HG03565 (cell line): Measurements from ENCODE around the gene PIK3AP1.
"Not testable (repeated sequence)": the region's sequence is repeated elsewhere in the genome, so short reads cannot be mapped to it uniquely, and the experiment has no call there.

Source experiments
- ATAC-seq: cut with Tn5 transposase; IDR thresholded peaks from one replicate; pipeline ENCODE4 v1.9.1; 2021; ENCODE audit warnings: mild to moderate bottlenecking, moderate library complexity; ENCODE audit not compliant: unreplicated experiment

Gene PIK3AP1

DNA sequence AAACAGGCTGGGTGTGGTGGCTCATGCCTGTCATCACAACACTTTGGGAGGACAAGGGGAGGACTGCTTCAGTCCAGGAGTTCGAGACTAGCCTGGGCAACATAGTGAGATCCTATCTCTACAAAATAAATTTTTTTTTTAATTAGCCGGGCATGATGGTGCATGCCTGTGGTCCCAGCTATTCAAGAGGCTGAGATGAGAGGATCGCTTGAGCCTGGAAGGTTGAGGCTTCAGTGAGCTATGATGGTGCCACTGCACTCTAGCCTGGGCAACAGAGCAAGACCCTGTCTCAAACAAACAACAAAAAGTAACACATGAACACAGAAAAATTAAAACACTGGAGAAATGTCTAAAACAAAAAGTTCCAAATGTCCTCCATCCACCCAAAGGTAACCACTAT is 22.9 kb downstream of the PIK3AP1 start:
- no peak for ATAC-seq

DNA sequence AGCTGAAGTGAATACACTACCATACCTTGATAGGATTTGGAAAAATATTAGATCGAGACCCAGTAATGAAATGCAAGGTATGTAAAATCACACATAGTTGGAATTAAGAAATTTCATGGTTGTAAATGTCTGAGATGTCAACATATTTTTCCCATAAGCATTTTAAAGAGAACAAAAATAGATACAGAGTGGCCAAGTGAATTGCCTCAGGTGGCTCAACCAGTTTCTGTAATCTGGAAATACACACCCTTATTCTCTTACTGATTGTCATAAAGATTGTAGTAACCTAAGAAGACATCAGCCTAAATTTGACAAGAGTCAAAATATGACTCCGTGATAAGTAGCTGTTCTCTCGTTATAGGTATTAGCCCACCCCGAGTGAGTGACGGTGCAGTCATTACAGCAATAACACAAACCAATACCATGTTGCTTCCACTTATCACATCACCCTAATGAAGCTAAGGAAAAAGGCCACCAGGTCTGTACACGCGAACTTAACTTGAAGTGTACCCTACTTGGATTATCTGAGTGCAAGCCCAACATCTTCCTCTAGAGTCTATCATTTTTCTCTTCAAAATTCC is 23.4 kb downstream of the PIK3AP1 start:
- ATAC-seq: no peak

GRCh38 chr10:96695975-96696634 is 24.2 kb downstream of the PIK3AP1 start:
- no peak for ATAC-seq

DNA sequence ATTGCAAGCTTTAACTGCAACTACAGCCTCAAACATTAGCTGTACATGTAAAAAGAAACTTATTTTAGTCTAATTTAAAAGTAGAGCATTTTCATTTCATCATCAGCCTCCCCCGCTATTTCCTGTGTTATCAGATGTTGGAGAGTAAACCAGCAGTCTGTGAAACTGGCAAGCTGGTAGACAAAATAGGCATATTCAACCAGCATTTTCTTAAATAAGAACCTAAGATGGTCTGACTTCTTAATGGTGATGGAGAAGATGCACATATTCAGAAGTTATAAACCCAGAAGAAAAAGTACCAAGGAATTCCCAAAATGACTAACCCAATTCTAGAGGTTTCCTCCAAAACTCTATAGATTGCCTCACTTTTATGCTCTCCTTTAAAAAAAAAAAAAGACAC is 24.9 kb downstream of the PIK3AP1 start:
- ATAC-seq: no peak

DNA sequence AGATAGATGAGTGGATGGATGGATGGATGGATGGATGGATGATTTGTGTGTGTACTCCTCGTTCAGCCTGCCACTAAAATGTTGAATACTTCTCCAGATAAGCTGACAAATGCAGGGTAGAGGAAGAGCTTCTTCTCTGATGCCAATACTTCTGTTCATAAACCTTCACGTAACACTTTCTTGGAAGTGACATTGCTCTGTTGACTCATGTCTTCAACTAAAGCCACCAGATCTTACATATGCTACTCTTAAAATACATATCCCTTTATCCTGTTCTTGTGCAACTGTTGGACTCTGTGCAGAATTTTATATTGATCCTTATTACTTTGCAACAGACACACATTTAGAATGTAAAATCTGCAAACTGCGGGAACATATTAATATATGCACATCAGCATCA is 26.9 kb downstream of the PIK3AP1 start:
- no peak for ATAC-seq

GRCh38 chr10:96692427-96692826 is 27.9 kb downstream of the PIK3AP1 start:
- no peak for ATAC-seq

- no peak for ATAC-seq
Observed at GRCh38 chr10:96691761-96692160, 28.6 kb downstream of the PIK3AP1 start.

- no peak for ATAC-seq
Observed at GRCh38 chr10:96690755-96691730, 29.3 kb downstream of the PIK3AP1 start.

- ATAC-seq: no peak
Observed at GRCh38 chr10:96688789-96689188, 31.5 kb downstream of the PIK3AP1 start.

GRCh38 chr10:96687317-96688012 is 32.8 kb downstream of the PIK3AP1 start:
- ATAC-seq: no peak

- ATAC-seq: no peak
Observed at GRCh38 chr10:96686514-96686913, 33.8 kb downstream of the PIK3AP1 start.

GRCh38 chr10:96685306-96685705 is 35.0 kb downstream of the PIK3AP1 start:
- ATAC-seq: no peak

GRCh38 chr10:96684826-96685225 is 35.5 kb downstream of the PIK3AP1 start:
- no peak for ATAC-seq

- no peak for ATAC-seq
Observed at GRCh38 chr10:96683710-96684109, 36.6 kb downstream of the PIK3AP1 start.

- ATAC-seq: no peak
Observed at GRCh38 chr10:96683065-96683464, 37.2 kb downstream of the PIK3AP1 start.

DNA sequence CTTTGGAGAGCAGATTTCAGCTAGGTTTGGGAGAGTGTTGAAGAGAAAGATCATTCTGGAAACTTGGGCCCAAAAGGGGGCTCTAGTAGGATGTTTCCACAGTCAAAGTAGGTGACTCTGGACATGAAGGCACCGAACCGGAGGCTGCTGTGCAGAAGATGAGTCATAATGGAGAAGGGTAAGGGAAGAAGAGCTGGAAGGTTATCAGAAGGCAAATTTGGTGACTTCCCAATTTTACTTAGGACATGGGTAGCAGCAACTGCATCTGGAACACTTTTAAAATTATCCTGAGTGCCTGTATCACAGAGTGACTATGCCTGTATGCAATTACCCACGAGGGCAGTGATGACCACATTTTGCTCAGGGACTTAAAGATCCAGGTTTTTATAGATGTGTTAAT is 38.8 kb downstream of the PIK3AP1 start:
- ATAC-seq: no peak

DNA sequence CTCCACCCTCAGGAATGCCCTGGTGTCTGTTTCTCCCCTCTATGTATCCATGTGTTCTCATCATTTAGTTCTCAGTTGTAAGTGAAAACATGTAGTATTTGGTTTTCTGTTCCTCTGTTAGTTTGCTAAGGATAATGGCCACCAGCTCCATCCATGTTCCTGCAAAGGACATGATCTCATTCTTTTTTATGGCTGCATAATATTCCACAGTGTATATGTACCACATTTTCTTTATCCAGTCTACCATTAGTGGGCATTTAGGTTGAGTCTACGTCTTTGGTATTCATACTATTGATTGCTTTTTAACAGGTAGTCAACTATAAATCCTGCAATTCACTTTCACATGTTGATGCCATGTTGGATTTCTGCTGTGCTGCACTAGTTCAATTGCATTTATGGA is 39.9 kb downstream of the PIK3AP1 start:
- not testable (repeated sequence) for ATAC-seq

DNA sequence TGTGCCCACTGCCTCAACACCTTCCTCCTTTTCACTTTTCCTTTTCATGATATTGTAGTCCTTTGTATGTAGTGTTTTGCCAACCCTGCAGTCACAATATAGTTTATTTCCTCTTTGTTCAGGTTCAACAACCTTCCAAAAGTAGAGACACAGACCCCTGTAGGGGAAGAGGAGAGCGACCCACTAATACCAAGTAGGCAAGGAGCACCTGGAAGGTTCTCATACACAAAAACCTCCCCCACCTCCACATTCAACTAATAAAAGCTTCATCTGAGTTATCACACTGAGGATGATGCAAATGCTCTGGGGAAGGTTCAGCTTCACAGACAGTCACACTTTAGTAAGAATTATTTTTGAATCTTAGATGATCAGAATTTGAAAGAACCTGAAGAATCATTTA is 41.6 kb downstream of the PIK3AP1 start:
- ATAC-seq: no peak

DNA sequence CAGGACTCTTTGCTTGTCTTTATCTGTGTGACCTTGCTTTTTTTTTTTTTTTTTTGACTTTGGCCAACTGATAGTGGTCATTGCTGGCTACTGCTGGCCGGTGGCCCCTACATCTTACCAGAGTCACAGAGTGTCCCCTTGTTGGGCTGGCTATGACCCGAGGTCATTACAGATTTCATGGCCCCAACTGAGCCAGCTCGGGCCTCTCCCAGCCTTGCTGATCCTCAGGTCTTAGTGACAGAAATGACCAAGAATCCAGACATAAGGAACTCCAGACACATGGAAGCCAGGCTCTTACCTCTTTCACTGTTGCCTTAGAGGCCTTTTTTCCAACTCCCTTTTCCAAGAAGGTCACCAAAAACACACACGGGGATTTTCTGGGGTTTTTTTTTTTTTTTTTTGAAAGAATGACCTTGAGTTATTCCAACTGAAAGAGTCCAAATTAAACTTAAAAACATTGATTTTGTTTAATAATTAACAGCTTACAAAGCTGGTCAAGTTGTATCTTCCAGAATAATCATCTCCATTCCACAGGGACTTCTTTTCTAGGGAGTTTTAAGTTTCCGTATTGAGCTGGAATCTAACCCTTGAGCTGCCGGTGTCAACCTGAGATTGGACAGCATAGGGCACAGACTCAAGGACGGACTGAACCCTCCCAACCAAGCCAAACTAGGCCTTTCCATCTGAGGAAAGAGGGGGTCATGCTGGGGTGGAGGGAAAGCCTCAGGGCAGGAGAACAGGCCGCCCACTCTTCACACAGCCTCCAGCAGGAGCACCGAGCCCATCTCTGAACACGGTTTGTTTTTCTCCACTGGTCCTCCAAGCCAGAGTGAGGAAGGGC is 43.8 kb downstream of the PIK3AP1 start:
- no peak for ATAC-seq

GRCh38 chr10:96675846-96676245 is 44.5 kb downstream of the PIK3AP1 start:
- ATAC-seq: no peak
